Panc1 (cell line): ENCODE data around the gene DDAH2.

Experiments used
- POLR2AphosphoS5 ChIP-seq: IDR thresholded peaks from 2 replicates; pipeline ENCODE4 v1.6.1; 2012; ENCODE audit warnings: mild to moderate bottlenecking, low read depth, low read length, moderate library complexity
- REST ChIP-seq, 2 experiments: IDR thresholded peaks; 2 replicates each; pipeline ENCODE4 v1.6.1; 2011 to 2012; ENCODE audit warnings: low read depth in 2 of 2, control low read depth in 1 of 2, low read length in 1 of 2, mild to moderate bottlenecking in 1 of 2, moderate library complexity in 1 of 2; ENCODE audit not compliant: insufficient read depth in 1 of 2
- SIN3A ChIP-seq: IDR thresholded peaks from 2 replicates; pipeline ENCODE4 v1.6.1; 2012; ENCODE audit warnings: low read depth, mild to moderate bottlenecking, low read length, moderate library complexity, borderline replicate concordance; ENCODE audit not compliant: insufficient read depth
- TCF7L2 ChIP-seq: IDR thresholded peaks from 2 replicates; pipeline ENCODE4 v1.6.1; 2011; ENCODE audit warnings: mild to moderate bottlenecking, low read depth, low read length, inconsistent platforms
- TF ChIP-seq, protein P1 (sequence below): fragments of 450-650 bp; IDR thresholded peaks from 2 replicates; pipeline ENCODE4 v1.5.1; 2017; ENCODE audit warnings: mild to moderate bottlenecking

DNA sequence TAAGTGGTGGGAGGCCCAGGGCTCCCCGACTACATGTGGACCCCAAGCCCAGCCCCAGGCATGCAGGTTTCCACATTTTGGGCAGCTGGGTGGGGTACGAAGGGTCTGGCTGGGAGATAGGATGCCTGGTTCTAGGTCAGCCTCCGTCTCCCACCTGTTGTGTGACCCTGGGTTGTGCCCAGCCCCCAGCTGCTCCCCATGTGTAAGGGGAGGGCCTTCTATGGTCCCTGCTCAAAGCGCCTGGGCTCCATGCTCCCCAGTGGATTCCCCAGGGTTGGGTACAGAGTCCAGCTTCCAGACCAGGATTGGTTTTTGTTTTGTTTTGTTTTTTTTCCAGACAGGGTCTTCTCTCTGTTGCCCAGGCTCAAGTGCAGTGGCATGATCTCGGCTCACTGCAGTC lies 49.1 kb upstream of the DDAH2 start:
- TF ChIP-seq, protein P1, sequence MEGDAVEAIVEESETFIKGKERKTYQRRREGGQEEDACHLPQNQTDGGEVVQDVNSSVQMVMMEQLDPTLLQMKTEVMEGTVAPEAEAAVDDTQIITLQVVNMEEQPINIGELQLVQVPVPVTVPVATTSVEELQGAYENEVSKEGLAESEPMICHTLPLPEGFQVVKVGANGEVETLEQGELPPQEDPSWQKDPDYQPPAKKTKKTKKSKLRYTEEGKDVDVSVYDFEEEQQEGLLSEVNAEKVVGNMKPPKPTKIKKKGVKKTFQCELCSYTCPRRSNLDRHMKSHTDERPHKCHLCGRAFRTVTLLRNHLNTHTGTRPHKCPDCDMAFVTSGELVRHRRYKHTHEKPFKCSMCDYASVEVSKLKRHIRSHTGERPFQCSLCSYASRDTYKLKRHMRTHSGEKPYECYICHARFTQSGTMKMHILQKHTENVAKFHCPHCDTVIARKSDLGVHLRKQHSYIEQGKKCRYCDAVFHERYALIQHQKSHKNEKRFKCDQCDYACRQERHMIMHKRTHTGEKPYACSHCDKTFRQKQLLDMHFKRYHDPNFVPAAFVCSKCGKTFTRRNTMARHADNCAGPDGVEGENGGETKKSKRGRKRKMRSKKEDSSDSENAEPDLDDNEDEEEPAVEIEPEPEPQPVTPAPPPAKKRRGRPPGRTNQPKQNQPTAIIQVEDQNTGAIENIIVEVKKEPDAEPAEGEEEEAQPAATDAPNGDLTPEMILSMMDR: no peak
- TF ChIP-seq SIN3A (no peak), POLR2AphosphoS5 (no peak), TCF7L2 (no peak), REST (IDR thresholded peaks at IDR 0.05; ENCODE audit: insufficient read depth in 1 of 2, low read depth in 2 of 2, low read length in 1 of 2) (no peak)
